Glutamatergic neuron (in vitro differentiated cells): ENCODE results near the gene DOCK10. TPM values are rescaled to one million over a fixed set of nuclear protein-coding genes. Genes with fewer than 3 reads are reported as not detected.

Experiments used
- DNase-seq: peaks from one replicate; pipeline ENCODE4 v3.0.0; 2022
- H3K27ac Mint-ChIP-seq: one replicate; pipeline ENCODE4 v1.8.0; 2020; ENCODE audit warnings: mild to moderate bottlenecking, mixed read lengths, inconsistent platforms; ENCODE audit not compliant: unreplicated experiment
- H3K27me3 Mint-ChIP-seq: one replicate; pipeline ENCODE4 v1.8.0; 2020; ENCODE audit warnings: mild to moderate bottlenecking, moderate library complexity, mixed read lengths, inconsistent platforms; ENCODE audit not compliant: unreplicated experiment
- H3K36me3 Mint-ChIP-seq: one replicate; pipeline ENCODE4 v1.8.0; 2020; ENCODE audit warnings: mild to moderate bottlenecking, mixed read lengths, inconsistent platforms; ENCODE audit not compliant: unreplicated experiment
- H3K4me1 Mint-ChIP-seq: one replicate; pipeline ENCODE4 v1.8.0; 2020; ENCODE audit warnings: mild to moderate bottlenecking, low read depth, mixed read lengths, inconsistent platforms; ENCODE audit not compliant: unreplicated experiment
- H3K4me3 Mint-ChIP-seq: one replicate; pipeline ENCODE4 v1.8.0; 2020; ENCODE audit warnings: mild to moderate bottlenecking, mixed read lengths, inconsistent platforms; ENCODE audit not compliant: unreplicated experiment
- H3K9me3 Mint-ChIP-seq: one replicate; pipeline ENCODE4 v1.8.0; 2020; ENCODE audit warnings: mild to moderate bottlenecking, moderate library complexity, mixed read lengths, inconsistent platforms; ENCODE audit not compliant: unreplicated experiment
- CTCF ChIP-seq: fragments of 200-600 bp; sonication (generic); IDR thresholded peaks from one replicate; pipeline ENCODE4 v1.5.0; 2021; ENCODE audit not compliant: partially characterized antibody, unreplicated experiment
- total RNA-seq: library from RNA; stranded (reverse); fragmentation: NEBNext Ultra II Directional; extraction: Animal tissue kit (Norgen Biotek cat#: 25700); gene quantifications from one replicate; pipeline ENCODE4 v1.2.1, GENCODE V29; 2021; ENCODE audit not compliant: unreplicated experiment

Gene DOCK10
- total RNA-seq, 1 donor from 2014 or later: 1.1 TPM

GRCh38 chr2:225009768-225010167, 32.5 kb downstream of the DOCK10 start:
- H3K27me3 Mint-ChIP-seq: no peaks in the 10 kb centered on the region
- no peak for TF ChIP-seq CTCF
- no peaks in the 10 kb centered on the region for H3K9me3 Mint-ChIP-seq
- DNase-seq: no peak
- no peak overlapping the region for H3K27ac Mint-ChIP-seq
- no peaks in the 10 kb centered on the region for H3K36me3 Mint-ChIP-seq
- no peak overlapping the region for H3K4me3 Mint-ChIP-seq
- H3K4me1 Mint-ChIP-seq: peaks cover 4% of the 10 kb centered on the region

GRCh38 chr2:225008935-225009334, 33.3 kb downstream of the DOCK10 start:
- Mint-ChIP-seq H3K4me3 (no peak overlapping the region), H3K27me3 (no peaks in the 10 kb centered on the region), H3K27ac (no peak overlapping the region), H3K36me3 (no peaks in the 10 kb centered on the region), H3K4me1 (peaks cover 6% of the 10 kb centered on the region), H3K9me3 (no peaks in the 10 kb centered on the region)
- DNase-seq: peak; percentile 30
- peak; percentile 65 for TF ChIP-seq CTCF

- H3K4me3 Mint-ChIP-seq: no peak overlapping the region
- peaks cover 6% of the 10 kb centered on the region for H3K4me1 Mint-ChIP-seq
- H3K27ac Mint-ChIP-seq: no peak overlapping the region
- no peak for TF ChIP-seq CTCF
- no peaks in the 10 kb centered on the region for H3K9me3 Mint-ChIP-seq
- no peaks in the 10 kb centered on the region for H3K36me3 Mint-ChIP-seq
- no peaks in the 10 kb centered on the region for H3K27me3 Mint-ChIP-seq
- DNase-seq: no peak
Measured at GRCh38 chr2:225008179-225008856, 34.0 kb downstream of the DOCK10 start.

- no peak for TF ChIP-seq CTCF
- Mint-ChIP-seq H3K27ac (no peak overlapping the region), H3K27me3 (no peaks in the 10 kb centered on the region), H3K4me1 (peaks cover 7% of the 10 kb centered on the region), H3K36me3 (no peaks in the 10 kb centered on the region), H3K4me3 (no peak overlapping the region), H3K9me3 (no peaks in the 10 kb centered on the region)
- no peak for DNase-seq
Measured at GRCh38 chr2:225006730-225007129, 35.5 kb downstream of the DOCK10 start.

GRCh38 chr2:225004597-225004996, 37.7 kb downstream of the DOCK10 start:
- H3K27me3 Mint-ChIP-seq: no peaks in the 10 kb centered on the region
- peaks cover 5% of the 10 kb centered on the region for H3K4me1 Mint-ChIP-seq
- no peak overlapping the region for H3K27ac Mint-ChIP-seq
- no peak for TF ChIP-seq CTCF
- no peak overlapping the region for H3K4me3 Mint-ChIP-seq
- H3K9me3 Mint-ChIP-seq: no peaks in the 10 kb centered on the region
- DNase-seq: no peak
- H3K36me3 Mint-ChIP-seq: no peaks in the 10 kb centered on the region
